GM06990 (cell line): Measurements from ENCODE around the gene MYL5.

Experiments
- DNase-seq: peaks from one replicate; pipeline ENCODE4 v3.0.0-alpha.2; 2011; ENCODE audit not compliant: insufficient read length; ENCODE audit errors: extremely low read depth
- H3K27me3 ChIP-seq: replicated peaks from 2 replicates; pipeline ENCODE4 v1.6.0; 2011; ENCODE audit warnings: low read length; ENCODE audit not compliant: control insufficient read depth, insufficient read depth
- H3K36me3 ChIP-seq: 2 replicates; pipeline ENCODE4 v1.5.1; 2011; ENCODE audit warnings: low read length; ENCODE audit not compliant: control insufficient read depth, insufficient read depth
- H3K4me3 ChIP-seq: replicated peaks from 2 replicates; pipeline ENCODE4 v1.5.1; 2011; ENCODE audit warnings: low read depth, mild to moderate bottlenecking, control low read depth, low read length
- CTCF ChIP-seq: IDR thresholded peaks from 2 replicates; pipeline ENCODE4 v1.5.1; 2011; ENCODE audit warnings: low read length, control low read depth, mild to moderate bottlenecking, inconsistent platforms; ENCODE audit not compliant: insufficient read depth, poor library complexity, severe bottlenecking

Gene MYL5

GRCh38 chr4:627347-628125 is 46.8 kb upstream of the MYL5 start:
- no peak for DNase-seq
- no peak for TF ChIP-seq CTCF
- Histone ChIP-seq H3K4me3 (no peak overlapping the region), H3K36me3 (no peaks in the 10 kb centered on the region), H3K27me3 (no peaks in the 10 kb centered on the region)

- Histone ChIP-seq H3K36me3 (no peaks in the 10 kb centered on the region), H3K27me3 (no peaks in the 10 kb centered on the region), H3K4me3 (no peak overlapping the region)
- no peak for TF ChIP-seq CTCF
- no peak for DNase-seq
Measured at GRCh38 chr4:628311-628741, 46.0 kb upstream of the MYL5 start.

GRCh38 chr4:628821-629635 is 45.3 kb upstream of the MYL5 start:
- no peaks in the 10 kb centered on the region for H3K27me3 ChIP-seq
- TF ChIP-seq CTCF: no peak
- H3K4me3 ChIP-seq: no peak overlapping the region
- H3K36me3 ChIP-seq: no peaks in the 10 kb centered on the region
- no peak for DNase-seq

GRCh38 chr4:629636-629914 is 44.8 kb upstream of the MYL5 start:
- TF ChIP-seq CTCF: no peak
- Histone ChIP-seq H3K27me3 (no peaks in the 10 kb centered on the region), H3K4me3 (no peak overlapping the region), H3K36me3 (no peaks in the 10 kb centered on the region)
- no peak for DNase-seq

- no peak for TF ChIP-seq CTCF
- H3K4me3 ChIP-seq: no peak overlapping the region
- H3K36me3 ChIP-seq: no peaks in the 10 kb centered on the region
- DNase-seq: no peak
- H3K27me3 ChIP-seq: no peaks in the 10 kb centered on the region
Measured at GRCh38 chr4:629915-630641, 44.3 kb upstream of the MYL5 start.
